Uterus (tissue), 4 donors: ENCODE measurements around the gene ERLEC1. TPM values are rescaled to one million over a fixed set of nuclear protein-coding genes. Genes with fewer than 3 reads are reported as not detected.

Experiments
- DNase-seq, 2 donors: peaks; one replicate each; pipeline ENCODE4 v3.0.0-alpha.2; 2019 to 2020
- H3K27ac ChIP-seq, 2 donors: fragments of 200-600 bp; sonication (generic); 1 replicate in 1 of 2; 2 replicates in 1 of 2; pipeline ENCODE4 v1.5.1; 2016 to 2018
- H3K27me3 ChIP-seq, 2 donors: fragments of 200-600 bp; sonication (generic); one replicate each; pipeline ENCODE4 v1.5.1; 2018 to 2019; ENCODE audit warnings: control low read depth in 1 of 2
- H3K36me3 ChIP-seq, 2 donors: fragments of 200-600 bp; sonication (generic); one replicate each; pipeline ENCODE4 v1.5.1; 2019; ENCODE audit warnings: control low read depth in 1 of 2
- H3K4me1 ChIP-seq, 2 donors: fragments of 200-600 bp; sonication (generic); one replicate each; pipeline ENCODE4 v1.5.1; 2018 to 2019; ENCODE audit warnings: control low read depth in 1 of 2
- H3K4me3 ChIP-seq, 2 donors: fragments of 200-600 bp; sonication (generic); 1 replicate in 1 of 2; 2 replicates in 1 of 2; pipeline ENCODE4 v1.5.1; 2018 to 2019; ENCODE audit warnings: mild to moderate bottlenecking in 1 of 2
- H3K9me3 ChIP-seq, 2 donors: fragments of 200-600 bp; sonication (generic); one replicate each; pipeline ENCODE4 v1.5.1; 2019; ENCODE audit warnings: control low read depth in 1 of 2
- CTCF ChIP-seq, 4 experiments: fragments of 200-600 bp in 2 of 4; fragments of 450-650 bp in 2 of 4; sonication (generic) in 2 of 4; IDR thresholded peaks; one replicate each; pipeline ENCODE4 v1.5.1; 2016 to 2019; ENCODE audit warnings: antibody characterized with exemption in 4 of 4, mild to moderate bottlenecking in 2 of 4, moderate library complexity in 1 of 4
- POLR2A ChIP-seq, 2 donors: fragments of 450-650 bp; IDR thresholded peaks; one replicate each; pipeline ENCODE4 v1.6.1; 2016; ENCODE audit warnings: antibody characterized with exemption in 2 of 2, mild to moderate bottlenecking in 1 of 2, moderate library complexity in 1 of 2
- intact Hi-C: fragments of 100-400 bp; cut with DNase I; formaldehyde crosslinking; loops from one replicate; pipeline ENCODE4 v1.15.1; 2023; ENCODE audit warnings: low total_unique reads
- total RNA-seq, 4 donors: library from RNA; depleted of rRNA in 3 of 4; stranded (reverse); fragments of >200 nt in 3 of 4; gene quantifications; one replicate each; pipeline versions ENCODE4 v1.1.0 to v1.2.4, GENCODE V29; 2014 to 2023
- donor health status: DM: yes; HTN: yes; CAD: no.

ERLEC1 gene
- total RNA-seq, 4 donors from 2014 or later = 30.2 to 125 (median 74.6) TPM

GRCh38 chr2:53744395-53745065 is 42.3 kb upstream of the ERLEC1 start:
- Histone ChIP-seq H3K36me3 (no peaks in the 10 kb centered on the region), H3K27ac (no peak overlapping the region), H3K4me3 (no peak overlapping the region), H3K9me3 (no peaks in the 10 kb centered on the region), H3K4me1 (no peaks in the 10 kb centered on the region), H3K27me3 (no peaks in the 10 kb centered on the region)
- intact Hi-C loops = no loop called here
- no peak for DNase-seq
- no peak for TF ChIP-seq CTCF (IDR thresholded peaks at IDR 0.05)
- TF ChIP-seq POLR2A (IDR thresholded peaks at IDR 0.05) = no peak

- intact Hi-C loops = no loop called here
- no peak for DNase-seq
- Histone ChIP-seq H3K36me3 (no peaks in the 10 kb centered on the region), H3K27ac (no peak overlapping the region), H3K4me3 (no peak overlapping the region), H3K27me3 (no peaks in the 10 kb centered on the region), H3K9me3 (no peaks in the 10 kb centered on the region), H3K4me1 (no peaks in the 10 kb centered on the region)
- TF ChIP-seq POLR2A (IDR thresholded peaks at IDR 0.05) (no peak), CTCF (IDR thresholded peaks at IDR 0.05) (no peak)
Observed at GRCh38 chr2:53750041-53750768, 36.6 kb upstream of the ERLEC1 start.

GRCh38 chr2:53751728-53752127 is 35.1 kb upstream of the ERLEC1 start:
- DNase-seq = no peak

GRCh38 chr2:53752385-53752784 is 34.5 kb upstream of the ERLEC1 start:
- Histone ChIP-seq H3K27me3 (no peaks in the 10 kb centered on the region), H3K9me3 (no peaks in the 10 kb centered on the region), H3K27ac (no peak overlapping the region), H3K4me3 (no peak overlapping the region), H3K4me1 (no peaks in the 10 kb centered on the region), H3K36me3 (no peaks in the 10 kb centered on the region)
- TF ChIP-seq POLR2A (IDR thresholded peaks at IDR 0.05) = no peak
- TF ChIP-seq CTCF (IDR thresholded peaks at IDR 0.05) = no peak
- DNase-seq = no peak
- intact Hi-C loops = no loop called here

More at GRCh38 chr2:53751728-53752127, 35.1 kb upstream of the ERLEC1 start:
- no peaks in the 10 kb centered on the region for H3K9me3 ChIP-seq
- H3K27ac ChIP-seq = no peak overlapping the region
- intact Hi-C loops = no loop called here
- H3K4me3 ChIP-seq = no peak overlapping the region
- no peaks in the 10 kb centered on the region for H3K36me3 ChIP-seq
- no peaks in the 10 kb centered on the region for H3K4me1 ChIP-seq
- no peaks in the 10 kb centered on the region for H3K27me3 ChIP-seq
- no peak for TF ChIP-seq CTCF (IDR thresholded peaks at IDR 0.05)
- TF ChIP-seq POLR2A (IDR thresholded peaks at IDR 0.05) = no peak

- no peak overlapping the region for H3K27ac ChIP-seq
- intact Hi-C loops = no loop called here
Observed at GRCh38 chr2:53753041-53753440, 33.8 kb upstream of the ERLEC1 start.

More at GRCh38 chr2:53753041-53753440, 33.8 kb upstream of the ERLEC1 start:
- H3K36me3 ChIP-seq = no peaks in the 10 kb centered on the region
- no peaks in the 10 kb centered on the region for H3K27me3 ChIP-seq
- TF ChIP-seq POLR2A (IDR thresholded peaks at IDR 0.05) (no peak), CTCF (IDR thresholded peaks at IDR 0.05) (no peak)
- H3K9me3 ChIP-seq = no peaks in the 10 kb centered on the region
- DNase-seq = no peak
- no peak overlapping the region for H3K4me3 ChIP-seq
- no peaks in the 10 kb centered on the region for H3K4me1 ChIP-seq
